K562 (cell line): Measurements from ENCODE around the gene DGCR6L.

Experiments
- FOXK1 ChIP-seq: sonication (generic); formaldehyde crosslinking; IDR thresholded peaks from 2 replicates; pipeline ENCODE4 v1.8.0; 2022; ENCODE audit warnings: missing genetic modification reagents, mild to moderate bottlenecking, borderline replicate concordance
- MEF2D ChIP-seq: conservative IDR thresholded peaks from 2 replicates; pipeline ENCODE4 v1.6.1; 2016; ENCODE audit warnings: low read depth, missing genetic modification characterization, missing compliant biosample characterization

DNA sequence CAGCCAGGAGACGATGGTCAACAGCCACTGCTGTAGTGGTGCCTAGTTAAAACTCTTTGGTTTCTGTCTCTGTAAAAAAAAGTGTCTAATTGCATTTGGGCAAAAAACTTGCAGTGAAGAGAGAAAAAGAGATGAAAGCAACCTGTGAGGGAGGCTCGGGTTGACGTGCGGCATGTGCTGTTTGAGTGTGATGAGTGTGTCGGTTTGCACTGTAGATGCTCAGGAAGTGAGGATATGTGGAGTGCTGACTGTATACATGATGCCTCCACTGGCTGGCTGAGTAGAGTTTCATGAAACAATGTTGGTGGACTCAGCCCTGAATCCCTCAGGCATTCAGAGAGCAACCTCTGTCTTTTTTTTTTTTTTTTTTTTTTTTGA lies 4.3 kb upstream of the DGCR6L start:
- TF ChIP-seq FOXK1 (CRISPR knock-in tag) (no peak), MEF2D (tag) (no peak)
